ENCODE measurements around the gene SLC7A5. TPM values are rescaled to one million over a fixed set of nuclear protein-coding genes. Genes with fewer than 3 reads are reported as not detected.

SLC7A5 gene
- total and polyA plus RNA-seq, 2 of the 13 experiments (the other 11 are each of a cell fraction or from before 2014, with no cell fraction given) = 79.6 to 155 TPM

GRCh38 chr16:87868254-87869029, 865 bp downstream of the SLC7A5 start (continued):
- TF ChIP-seq MXD1 (CRISPR knock-in tag; IDR thresholded peaks at IDR 0.05) = peak; percentile 24; the same call in 1 of the 2 replicates
- peak; percentile 49; the same call in 1 of the 2 replicates for TF ChIP-seq NFKB2 (CRISPR knock-in tag; IDR thresholded peaks at IDR 0.05; ENCODE audit: borderline replicate concordance)
- TF ChIP-seq ZFP91 (CRISPR knock-in tag; IDR thresholded peaks at IDR 0.05; ENCODE audit: borderline replicate concordance) = 0 out of 2 replicates have a peak, but pooled peaks have one; percentile 69
- TF ChIP-seq KDM3A (CRISPR knock-in tag; IDR thresholded peaks at IDR 0.05; ENCODE audit: low read depth) = 0 out of 2 replicates have a peak, but pooled peaks have one; percentile 20
- TF ChIP-seq ZNF790 (CRISPR knock-in tag; IDR thresholded peaks at IDR 0.05; ENCODE audit: borderline replicate concordance) = 0 out of 2 replicates have a peak, but pooled peaks have one; percentile 6
- TF ChIP-seq, protein P1, sequence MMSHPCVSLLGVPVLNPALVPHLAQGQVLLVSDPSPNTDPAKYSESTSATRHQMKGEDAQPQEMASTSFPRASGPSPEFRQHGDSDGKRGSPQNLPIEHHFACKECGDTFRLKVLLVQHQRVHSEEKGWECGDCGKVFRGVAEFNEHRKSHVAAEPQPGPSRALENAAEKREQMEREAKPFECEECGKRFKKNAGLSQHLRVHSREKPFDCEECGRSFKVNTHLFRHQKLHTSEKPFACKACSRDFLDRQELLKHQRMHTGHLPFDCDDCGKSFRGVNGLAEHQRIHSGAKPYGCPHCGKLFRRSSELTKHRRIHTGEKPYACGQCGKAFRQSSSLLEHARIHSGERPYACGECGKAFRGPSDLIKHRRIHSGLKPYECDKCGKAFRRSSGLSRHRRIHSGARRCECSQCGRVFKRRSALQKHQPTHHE (CRISPR knock-in tag; IDR thresholded peaks at IDR 0.05; ENCODE audit: borderline replicate concordance) = 0 out of 2 replicates have a peak, but pooled peaks have one; percentile 79
- TF ChIP-seq ZC3H13 (CRISPR knock-in tag; IDR thresholded peaks at IDR 0.05) = 0 out of 2 replicates have a peak, but pooled peaks have one; percentile 66
- TF ChIP-seq ZNF501 (CRISPR knock-in tag; IDR thresholded peaks at IDR 0.05) = peak; percentile 49; the same call in 1 of the 2 replicates
- peak; percentile 68; the same call in 1 of the 2 replicates for TF ChIP-seq ARID4A (CRISPR knock-in tag; IDR thresholded peaks at IDR 0.05; ENCODE audit: borderline replicate concordance)
- TF ChIP-seq, protein P2, sequence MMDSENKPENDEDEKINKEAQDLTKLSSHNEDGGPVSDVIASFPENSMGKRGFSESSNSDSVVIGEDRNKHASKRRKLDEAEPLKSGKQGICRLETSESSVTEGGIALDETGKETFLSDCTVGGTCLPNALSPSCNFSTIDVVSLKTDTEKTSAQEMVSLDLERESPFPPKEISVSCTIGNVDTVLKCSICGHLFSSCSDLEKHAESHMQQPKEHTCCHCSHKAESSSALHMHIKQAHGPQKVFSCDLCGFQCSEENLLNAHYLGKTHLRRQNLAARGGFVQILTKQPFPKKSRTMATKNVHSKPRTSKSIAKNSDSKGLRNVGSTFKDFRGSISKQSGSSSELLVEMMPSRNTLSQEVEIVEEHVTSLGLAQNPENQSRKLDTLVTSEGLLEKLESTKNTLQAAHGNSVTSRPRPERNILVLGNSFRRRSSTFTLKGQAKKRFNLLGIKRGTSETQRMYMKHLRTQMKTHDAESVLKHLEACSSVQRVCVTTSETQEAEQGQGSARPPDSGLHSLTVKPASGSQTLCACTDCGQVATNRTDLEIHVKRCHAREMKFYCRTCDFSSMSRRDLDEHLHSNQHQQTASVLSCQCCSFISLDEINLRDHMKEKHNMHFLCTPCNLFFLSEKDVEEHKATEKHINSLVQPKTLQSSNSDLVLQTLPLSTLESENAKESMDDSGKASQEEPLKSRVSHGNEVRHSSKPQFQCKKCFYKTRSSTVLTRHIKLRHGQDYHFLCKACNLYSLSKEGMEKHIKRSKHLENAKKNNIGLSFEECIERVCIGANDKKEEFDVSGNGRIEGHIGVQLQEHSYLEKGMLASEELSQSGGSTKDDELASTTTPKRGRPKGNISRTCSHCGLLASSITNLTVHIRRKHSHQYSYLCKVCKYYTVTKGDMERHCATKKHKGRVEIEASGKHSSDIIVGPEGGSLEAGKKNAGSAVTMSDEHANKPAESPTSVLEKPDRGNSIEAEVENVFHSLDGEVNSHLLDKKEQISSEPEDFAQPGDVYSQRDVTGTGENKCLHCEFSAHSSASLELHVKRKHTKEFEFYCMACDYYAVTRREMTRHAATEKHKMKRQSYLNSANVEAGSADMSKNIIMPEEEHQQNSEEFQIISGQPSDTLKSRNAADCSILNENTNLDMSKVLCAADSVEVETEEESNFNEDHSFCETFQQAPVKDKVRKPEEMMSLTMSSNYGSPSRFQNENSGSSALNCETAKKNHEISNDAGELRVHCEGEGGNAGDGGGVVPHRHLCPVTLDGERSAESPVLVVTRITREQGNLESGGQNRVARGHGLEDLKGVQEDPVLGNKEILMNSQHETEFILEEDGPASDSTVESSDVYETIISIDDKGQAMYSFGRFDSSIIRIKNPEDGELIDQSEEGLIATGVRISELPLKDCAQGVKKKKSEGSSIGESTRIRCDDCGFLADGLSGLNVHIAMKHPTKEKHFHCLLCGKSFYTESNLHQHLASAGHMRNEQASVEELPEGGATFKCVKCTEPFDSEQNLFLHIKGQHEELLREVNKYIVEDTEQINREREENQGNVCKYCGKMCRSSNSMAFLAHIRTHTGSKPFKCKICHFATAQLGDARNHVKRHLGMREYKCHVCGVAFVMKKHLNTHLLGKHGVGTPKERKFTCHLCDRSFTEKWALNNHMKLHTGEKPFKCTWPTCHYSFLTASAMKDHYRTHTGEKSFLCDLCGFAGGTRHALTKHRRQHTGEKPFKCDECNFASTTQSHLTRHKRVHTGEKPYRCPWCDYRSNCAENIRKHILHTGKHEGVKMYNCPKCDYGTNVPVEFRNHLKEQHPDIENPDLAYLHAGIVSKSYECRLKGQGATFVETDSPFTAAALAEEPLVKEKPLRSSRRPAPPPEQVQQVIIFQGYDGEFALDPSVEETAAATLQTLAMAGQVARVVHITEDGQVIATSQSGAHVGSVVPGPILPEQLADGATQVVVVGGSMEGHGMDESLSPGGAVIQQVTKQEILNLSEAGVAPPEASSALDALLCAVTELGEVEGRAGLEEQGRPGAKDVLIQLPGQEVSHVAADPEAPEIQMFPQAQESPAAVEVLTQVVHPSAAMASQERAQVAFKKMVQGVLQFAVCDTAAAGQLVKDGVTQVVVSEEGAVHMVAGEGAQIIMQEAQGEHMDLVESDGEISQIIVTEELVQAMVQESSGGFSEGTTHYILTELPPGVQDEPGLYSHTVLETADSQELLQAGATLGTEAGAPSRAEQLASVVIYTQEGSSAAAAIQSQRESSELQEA (CRISPR knock-in tag; IDR thresholded peaks at IDR 0.05; ENCODE audit: not compliant biosample characterization) = peak; percentile 5
